ENCODE data around the gene PTPRH.
A peak's percentile ranks its signal among the peaks of the same experiment; 100 is the strongest.
"Not testable (repeated sequence)": the region's sequence is repeated elsewhere in the genome, so short reads cannot be mapped to it uniquely, and the experiment has no call there.

Gene PTPRH

GRCh38 chr19:55179606-55180484, 29.5 kb downstream of the PTPRH start, which contains the start of gene SYT5:
Gene SYT5, minus strand, starts transcription at chr19:55180289. Its CDS starts 1,248 bp downstream, at chr19:55179041.
- peak; percentile 29 to 51 (median 38) for DNase-seq (ENCODE audit: low read depth in 3 of 3)

GRCh38 chr19:55178781-55179599, 30.3 kb downstream of the PTPRH start:
- DNase-seq (ENCODE audit: low read depth in 3 of 3): peak; percentile 79 to 84 (median 80)

DNA sequence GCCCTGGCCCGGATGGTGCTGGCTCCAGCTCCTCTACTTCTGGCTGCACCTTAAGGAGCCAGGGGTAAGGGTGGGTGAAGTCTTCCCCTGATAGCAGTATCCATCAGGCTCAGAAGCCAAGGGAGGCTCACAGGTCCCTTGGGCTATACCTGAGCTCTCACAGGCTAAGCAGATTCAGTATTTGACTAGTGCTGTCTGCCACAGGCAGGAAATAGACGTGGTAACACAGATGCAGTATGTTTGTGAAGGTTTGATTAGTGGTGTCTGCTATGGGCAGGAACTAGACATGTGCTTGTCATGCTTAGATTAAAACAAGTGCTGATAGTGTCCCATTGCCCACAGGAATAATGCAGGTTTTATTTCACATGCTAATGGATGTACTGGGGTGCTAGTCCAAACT, 33.2 kb downstream of the PTPRH start:
- no peak for DNase-seq (ENCODE audit: low read depth in 3 of 3)

DNA sequence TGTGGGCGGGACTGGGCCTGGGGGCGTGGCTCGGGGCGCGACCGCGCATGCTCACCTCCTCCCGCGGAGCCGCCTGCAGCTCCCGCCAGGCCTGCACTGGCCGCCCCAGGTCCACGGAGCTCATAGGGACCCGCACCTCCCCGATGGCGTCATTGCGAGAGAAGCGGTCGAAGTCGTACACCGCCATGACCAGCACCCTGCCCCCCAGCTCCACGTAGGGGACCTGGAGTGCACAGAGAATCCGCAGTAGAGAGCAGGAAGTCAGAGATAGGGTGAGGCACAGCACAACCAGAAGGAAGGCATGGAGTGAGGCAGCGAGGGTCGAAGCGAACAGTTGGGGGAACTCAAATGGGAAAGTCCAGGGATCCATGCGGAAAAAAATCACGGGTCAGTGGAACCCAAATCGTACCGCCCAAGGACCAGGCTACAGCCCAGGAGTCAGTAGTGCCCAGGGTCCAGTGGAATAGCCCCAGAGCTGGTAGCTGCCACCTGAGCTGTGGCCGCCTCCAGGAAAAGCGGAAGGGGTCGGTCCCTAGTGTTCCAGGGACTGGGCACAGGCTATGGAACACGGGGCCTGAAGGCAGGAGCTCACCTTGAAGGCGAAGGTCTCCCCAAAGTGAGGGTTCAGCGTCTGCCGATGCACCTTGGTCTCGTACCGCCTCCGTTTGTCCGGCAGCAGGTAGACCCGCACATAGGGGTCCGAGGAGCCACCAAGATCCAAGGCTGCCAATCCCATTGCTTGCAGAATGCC, 34.0 kb downstream of the PTPRH start:
- no peak for DNase-seq (ENCODE audit: low read depth in 3 of 3)

DNA sequence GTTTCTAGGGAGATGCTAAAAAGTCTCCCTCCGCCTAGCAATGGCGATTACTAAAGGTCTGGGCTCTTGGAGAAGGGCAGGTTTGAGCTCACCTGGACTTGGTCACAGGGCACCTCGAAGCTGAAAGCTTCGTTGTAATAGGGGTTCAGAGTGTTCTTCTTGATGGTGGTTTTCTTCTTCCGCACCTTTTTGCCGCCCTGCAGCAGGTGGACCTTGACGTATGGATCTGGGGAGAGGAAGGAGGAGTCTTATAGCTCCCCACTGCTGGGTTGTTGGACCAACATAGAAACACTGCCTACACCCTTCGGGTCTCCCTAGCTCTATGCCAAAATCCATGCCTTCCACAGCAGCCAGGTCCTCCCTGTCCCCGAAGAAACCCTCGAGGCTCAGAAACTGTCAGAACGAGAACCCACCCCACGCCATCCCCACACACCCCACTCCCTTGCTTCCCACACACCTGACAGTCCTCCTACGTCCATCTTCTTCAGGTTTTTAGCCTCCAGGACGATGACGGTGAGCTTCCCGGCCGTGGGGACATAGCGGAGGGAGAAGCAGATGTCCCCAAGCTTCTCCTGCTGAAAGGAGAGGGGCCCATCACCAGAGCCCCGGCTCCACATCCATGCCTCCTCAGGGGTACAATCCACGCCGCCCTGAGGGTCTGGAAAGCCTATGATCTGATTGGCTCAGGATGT, 34.7 kb downstream of the PTPRH start:
- no peak for DNase-seq (ENCODE audit: low read depth in 3 of 3)

DNA sequence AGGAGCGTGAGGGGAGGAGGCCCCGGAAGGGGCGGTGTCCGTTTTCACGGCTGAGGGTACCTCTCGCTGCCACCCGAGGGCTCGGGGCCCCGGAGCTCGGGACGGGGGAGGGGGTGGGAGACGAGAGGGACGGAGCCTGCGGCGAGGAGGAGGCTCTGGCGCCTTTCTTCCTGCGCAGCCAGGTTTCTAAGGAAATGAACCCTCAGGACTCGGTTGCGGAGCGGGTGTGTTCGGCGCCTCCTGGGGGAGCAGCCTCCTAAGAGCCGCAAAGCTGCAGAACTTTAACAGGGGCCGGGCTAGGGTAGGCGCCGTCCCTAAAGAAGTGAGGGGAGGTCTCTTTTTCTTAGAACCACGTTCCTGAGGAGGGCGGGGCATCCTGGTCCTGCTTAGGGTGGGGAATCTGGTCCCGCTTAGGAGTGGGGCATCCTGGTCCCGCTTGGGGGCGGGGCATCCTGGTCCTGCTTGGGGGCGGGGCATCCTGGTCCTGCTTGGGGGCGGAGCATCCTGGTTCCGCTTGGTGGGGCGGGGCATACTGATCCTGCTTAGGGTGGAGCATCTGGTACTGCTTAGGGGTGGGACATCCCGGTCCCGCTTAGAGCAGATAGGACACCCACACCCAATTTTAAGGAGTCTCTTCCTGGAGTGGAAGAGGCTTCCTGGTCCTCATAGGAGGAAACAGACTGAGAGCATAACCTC, 35.4 kb downstream of the PTPRH start:
- DNase-seq (ENCODE audit: low read depth in 3 of 3): peak in 2 of 3 donors; percentile 27 to 69

DNA sequence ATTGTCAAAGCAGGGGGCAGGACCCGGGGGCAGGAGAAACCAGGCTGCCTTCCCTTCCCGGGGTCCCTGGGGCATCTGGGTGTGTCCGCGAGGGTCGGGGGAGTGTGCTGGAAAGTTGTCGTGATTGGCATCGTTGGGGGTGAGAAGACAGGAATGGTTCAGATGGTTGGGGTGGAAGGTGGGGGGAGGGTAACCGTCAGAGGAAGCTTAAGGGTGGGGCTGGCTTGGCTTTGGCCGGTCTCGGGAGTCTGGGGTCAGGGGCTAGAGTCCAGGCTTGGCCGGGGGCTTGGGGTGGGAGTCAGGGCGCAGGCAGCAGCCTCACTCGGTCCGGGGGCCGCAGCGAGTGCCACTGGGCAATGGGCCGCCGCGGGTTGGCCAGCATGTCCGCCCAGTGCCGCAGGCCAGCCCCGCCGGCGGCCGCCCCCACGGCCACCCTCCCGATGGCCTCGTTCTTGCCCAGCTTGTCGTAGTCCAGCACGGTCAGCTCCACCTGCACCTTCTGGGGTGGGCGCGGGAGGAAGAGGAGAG, 36.1 kb downstream of the PTPRH start:
- DNase-seq (ENCODE audit: low read depth in 3 of 3): no peak

DNA sequence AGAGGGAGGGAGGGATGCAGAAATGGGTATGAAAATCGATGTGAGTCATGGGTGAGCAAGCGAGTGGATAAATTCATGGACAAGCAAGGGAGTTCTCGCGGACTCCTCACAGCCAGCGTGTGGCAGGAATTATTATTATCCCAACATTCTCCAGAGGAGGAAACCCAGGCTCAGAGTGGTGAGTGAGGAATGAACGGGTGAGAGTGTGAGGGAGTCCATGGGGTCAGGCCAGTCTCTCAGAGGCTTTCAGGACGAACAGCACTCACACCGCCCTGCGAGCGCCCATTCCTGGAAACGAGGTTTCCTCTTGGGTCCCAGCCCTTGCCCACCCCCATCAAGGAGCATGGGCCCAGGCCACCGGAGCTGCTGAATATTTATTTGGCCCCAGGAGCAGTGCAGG, 36.6 kb downstream of the PTPRH start:
- no peak for DNase-seq (ENCODE audit: low read depth in 3 of 3)

DNA sequence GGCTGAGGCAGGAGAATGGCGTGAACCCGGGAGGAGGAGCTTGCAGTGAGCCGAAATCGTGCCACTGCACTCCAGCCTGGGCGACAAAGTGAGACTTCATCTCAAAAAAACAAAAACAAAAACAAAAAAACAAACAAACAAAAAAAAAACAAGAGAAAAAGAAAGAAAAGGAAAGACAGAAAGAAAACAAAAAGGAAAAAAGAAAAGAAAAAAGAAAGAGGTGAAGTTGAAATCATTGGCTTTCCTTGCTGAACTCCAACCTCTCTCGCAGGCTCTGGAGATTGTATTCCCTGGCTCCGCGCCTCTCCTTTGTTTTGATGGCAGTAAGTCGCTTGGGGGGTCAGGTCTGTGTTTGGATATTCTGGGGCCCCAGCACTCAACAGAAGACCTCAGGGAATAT, 37.0 kb downstream of the PTPRH start:
- DNase-seq (ENCODE audit: low read depth in 3 of 3): not testable (repeated sequence)

- DNase-seq (ENCODE audit: low read depth in 3 of 3): no peak
These were observed 37.9 kb downstream of the PTPRH start for GRCh38 chr19:55171440-55171839.

GRCh38 chr19:55169136-55169535, 40.2 kb downstream of the PTPRH start:
- no peak for DNase-seq (ENCODE audit: low read depth in 3 of 3)

- peak; percentile 72 to 84 (median 75) for DNase-seq (ENCODE audit: low read depth in 3 of 3)
These were observed 42.6 kb downstream of the PTPRH start, which contains the start of gene DNAAF3 for GRCh38 chr19:55166530-55167268. Gene DNAAF3, minus strand, starts transcription at chr19:55166613. Its CDS starts 200 bp downstream, at chr19:55166413.

DNA sequence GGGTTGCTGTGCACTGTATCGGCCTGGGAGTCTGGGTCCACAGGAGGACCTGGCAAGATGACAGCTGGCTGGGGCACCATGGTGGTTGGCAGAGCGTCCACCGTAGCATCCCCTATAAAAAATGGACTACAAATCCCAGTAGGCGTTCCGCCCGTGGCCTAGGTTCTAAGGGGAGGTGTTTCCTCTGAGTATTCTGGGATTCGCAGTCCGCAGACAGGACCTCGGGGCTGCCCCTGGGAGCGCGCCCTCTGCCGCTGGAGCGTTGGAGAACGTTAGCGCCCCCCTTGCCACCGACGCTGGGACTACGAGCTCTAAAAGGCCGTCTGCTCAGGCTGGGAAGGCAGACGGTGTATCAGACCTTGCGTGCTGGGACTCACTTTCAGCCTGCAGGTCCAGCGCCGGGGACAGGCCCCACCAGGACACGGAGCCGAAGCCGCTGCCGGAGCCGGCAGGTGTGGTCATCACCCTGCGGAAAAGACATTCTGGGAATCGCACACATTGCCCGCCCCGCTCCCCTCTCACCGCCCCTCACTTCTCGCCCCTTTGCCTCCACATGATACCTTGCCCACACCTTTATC, 43.3 kb downstream of the PTPRH start:
- DNase-seq (ENCODE audit: low read depth in 3 of 3): peak in 1 of 3 donors; percentile 46

DNA sequence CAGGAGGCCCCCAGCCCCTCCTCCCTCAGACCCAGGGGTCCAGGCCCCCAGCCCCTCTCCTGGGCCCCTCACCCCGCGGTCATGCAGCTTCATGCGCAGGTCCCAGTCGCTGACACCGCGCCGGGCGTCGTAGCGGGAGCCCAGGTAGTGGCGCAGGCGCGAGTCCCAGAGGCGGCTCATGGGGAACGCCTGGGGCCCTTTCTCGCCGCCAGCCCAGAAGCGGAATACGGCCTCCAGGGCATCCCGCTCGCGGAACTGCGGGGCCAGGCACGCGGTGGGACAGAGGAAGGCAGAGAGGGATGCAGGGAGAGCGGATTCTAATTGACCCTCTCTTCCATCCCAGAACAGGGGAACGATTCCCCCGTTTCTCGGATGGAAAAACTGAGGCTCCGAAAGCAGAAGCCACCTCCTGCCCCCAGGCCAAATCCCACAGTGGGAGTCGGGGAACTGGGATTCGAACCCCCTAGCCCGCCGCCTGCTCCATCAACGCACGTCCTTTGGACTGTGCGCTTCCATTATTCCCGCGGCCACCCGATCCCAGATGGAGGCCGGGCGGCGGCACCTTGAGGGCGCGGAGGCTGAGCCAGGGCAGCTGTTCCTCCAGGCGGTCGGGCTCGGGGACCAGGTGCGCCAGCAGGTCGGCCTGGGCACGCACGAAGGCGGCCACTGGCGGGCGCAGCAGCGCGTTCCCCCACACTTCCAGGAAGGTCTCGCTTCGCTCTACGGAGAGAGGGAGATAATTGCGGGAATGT, 47.6 kb downstream of the PTPRH start:
- DNase-seq (ENCODE audit: low read depth in 3 of 3): no peak

DNA sequence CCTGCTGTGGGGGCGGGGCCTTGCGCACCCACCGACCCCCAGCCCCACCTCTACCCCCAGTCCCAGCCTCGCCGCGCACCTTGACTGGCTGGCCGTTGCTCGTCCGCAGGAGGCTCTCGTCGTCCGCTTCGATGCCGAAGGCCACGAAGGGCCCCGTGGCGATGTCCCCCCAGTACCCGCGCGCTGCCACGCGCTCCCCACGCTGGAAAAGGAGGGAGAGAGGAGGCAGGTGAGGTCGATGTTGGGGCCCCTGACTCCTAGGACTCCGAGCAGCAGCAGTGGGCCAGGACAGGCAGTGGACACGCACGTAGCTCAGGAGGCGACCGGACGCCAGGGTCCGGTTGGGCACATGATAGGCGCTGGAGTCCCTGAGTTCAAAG, 48.3 kb downstream of the PTPRH start:
- no peak for DNase-seq (ENCODE audit: low read depth in 3 of 3)

DNA sequence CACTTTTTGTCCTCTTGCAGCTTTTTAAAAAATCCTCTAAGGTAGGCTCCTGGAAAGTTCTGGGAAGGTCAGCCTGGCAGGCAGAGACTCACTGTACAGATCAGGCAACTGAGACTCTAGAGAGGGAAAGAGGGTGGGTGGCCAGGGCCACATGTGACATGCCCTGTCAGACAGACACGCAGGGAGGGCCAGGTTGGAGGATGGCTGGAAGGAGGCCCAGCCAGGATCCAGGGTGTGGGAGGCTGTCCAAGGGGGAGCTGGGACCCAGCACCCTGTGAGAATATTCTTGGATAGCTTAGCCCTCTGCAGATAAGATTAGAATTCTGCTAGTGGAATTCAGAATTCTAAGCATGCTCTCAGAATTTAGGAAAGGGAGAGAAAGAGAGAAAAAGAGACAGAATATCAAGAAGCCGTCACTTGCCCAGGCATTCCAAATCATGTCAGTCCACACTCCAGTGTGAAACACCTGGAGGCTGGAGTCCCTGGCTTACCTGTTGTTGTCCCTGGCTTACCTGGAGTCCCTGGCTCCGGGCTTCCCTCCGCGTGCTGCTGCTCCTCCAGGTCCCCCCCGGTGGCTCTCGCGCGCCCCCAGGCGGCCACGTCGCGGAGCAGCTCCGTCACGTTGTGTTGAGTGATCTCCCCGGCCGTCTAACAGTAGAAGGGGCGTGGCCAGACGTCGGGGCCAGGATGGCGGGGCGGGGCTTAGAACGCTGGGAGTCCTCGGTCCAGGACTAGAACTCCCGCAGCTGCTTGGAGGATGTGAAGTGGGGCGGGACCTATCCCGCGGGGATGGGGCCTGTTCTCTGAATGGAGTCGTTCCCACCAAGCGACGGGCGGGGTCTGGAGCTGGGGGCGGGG, 48.9 kb downstream of the PTPRH start:
- DNase-seq (ENCODE audit: low read depth in 3 of 3): peak; percentile 74 to 92 (median 86)

Data from stimulated activated CD4-positive, alpha-beta T cell treated with anti-CD3 and anti-CD28 coated beads, TNF-alpha, amount 100 ng/mL, for 48 hours (primary cell).